ENCODE measurements around the gene WWC2. TPM values are rescaled to one million over a fixed set of nuclear protein-coding genes. Genes with fewer than 3 reads are reported as not detected.

Gene WWC2
- total RNA-seq, 1 experiment from 2014 or later = 82.8 TPM

- Histone ChIP-seq H3K9me3 (ENCODE audit: low read depth, low read length, poor library complexity, severe bottlenecking) (no peaks in the 10 kb centered on the region), H3K27ac (ENCODE audit: low read depth, low read length, poor library complexity, severe bottlenecking) (no peak overlapping the region), H3K27me3 (replicated peaks; ENCODE audit: insufficient read depth, low read depth, low read length, poor library complexity) (no peaks in the 10 kb centered on the region), H3K36me3 (ENCODE audit: insufficient read depth, low read length, poor library complexity, severe bottlenecking) (peaks cover 18% of the 10 kb centered on the region), H3K4me1 (ENCODE audit: insufficient read depth, low read length, poor library complexity, severe bottlenecking) (no peaks in the 10 kb centered on the region), H3K4me3 (ENCODE audit: low read depth, low read length, poor library complexity, severe bottlenecking) (no peak overlapping the region)
- BruUV-seq (replicated peaks) = no TSS peak
- TF ChIP-seq, protein P1, sequence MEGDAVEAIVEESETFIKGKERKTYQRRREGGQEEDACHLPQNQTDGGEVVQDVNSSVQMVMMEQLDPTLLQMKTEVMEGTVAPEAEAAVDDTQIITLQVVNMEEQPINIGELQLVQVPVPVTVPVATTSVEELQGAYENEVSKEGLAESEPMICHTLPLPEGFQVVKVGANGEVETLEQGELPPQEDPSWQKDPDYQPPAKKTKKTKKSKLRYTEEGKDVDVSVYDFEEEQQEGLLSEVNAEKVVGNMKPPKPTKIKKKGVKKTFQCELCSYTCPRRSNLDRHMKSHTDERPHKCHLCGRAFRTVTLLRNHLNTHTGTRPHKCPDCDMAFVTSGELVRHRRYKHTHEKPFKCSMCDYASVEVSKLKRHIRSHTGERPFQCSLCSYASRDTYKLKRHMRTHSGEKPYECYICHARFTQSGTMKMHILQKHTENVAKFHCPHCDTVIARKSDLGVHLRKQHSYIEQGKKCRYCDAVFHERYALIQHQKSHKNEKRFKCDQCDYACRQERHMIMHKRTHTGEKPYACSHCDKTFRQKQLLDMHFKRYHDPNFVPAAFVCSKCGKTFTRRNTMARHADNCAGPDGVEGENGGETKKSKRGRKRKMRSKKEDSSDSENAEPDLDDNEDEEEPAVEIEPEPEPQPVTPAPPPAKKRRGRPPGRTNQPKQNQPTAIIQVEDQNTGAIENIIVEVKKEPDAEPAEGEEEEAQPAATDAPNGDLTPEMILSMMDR (conservative IDR thresholded peaks at IDR 0.05; ENCODE audit: low read depth, low read length) = no peak
- no peak for TF ChIP-seq EZH2 (IDR thresholded peaks at IDR 0.05; ENCODE audit: borderline replicate concordance, low read depth, low read length, poor library complexity, severe bottlenecking)
- POLR2A ChIA-PET (ENCODE audit: low non-redundant PET) = no interaction called here
- DNase-seq (ENCODE audit: low spot score) = no peak
- CTCF ChIA-PET = interaction anchor here (0.6 kb wide), 1 partner anchor 263 kb away, joined by 3 read pairs; no protein-coding TSS in a partner anchor
- intact Hi-C loops (cut with micrococcal nuclease; ENCODE audit: unreplicated experiment) = no loop called here
Measured at GRCh38 chr4:183300070-183300469, 201.0 kb downstream of the WWC2 start.

DNA sequence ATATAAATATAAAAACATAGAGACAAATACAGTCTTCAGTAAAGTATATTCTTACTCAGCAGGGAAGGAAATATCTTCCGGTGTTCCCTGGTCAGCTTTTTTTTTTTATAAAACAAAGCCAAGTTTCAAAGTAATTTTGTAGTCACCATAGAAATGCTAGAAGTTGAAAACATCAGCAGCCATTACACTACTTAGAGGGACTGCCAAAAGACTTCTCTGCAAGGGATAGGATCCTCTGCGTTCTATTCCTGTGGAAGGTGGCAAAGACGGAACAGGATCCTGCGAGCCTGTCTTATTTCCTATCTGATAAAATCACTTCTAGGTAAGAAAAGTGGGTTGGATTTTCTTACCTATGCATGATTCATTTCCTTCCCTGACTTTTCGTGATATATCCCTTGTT, 201.6 kb downstream of the WWC2 start:
- no peaks in the 10 kb centered on the region for H3K27me3 ChIP-seq (replicated peaks; ENCODE audit: insufficient read depth, low read depth, low read length, poor library complexity)
- DNase-seq (ENCODE audit: low spot score) = no peak
- H3K4me1 ChIP-seq (ENCODE audit: insufficient read depth, low read length, poor library complexity, severe bottlenecking) = no peaks in the 10 kb centered on the region
- no TSS peak for BruUV-seq (replicated peaks)
- peaks cover 16% of the 10 kb centered on the region for H3K36me3 ChIP-seq (ENCODE audit: insufficient read depth, low read length, poor library complexity, severe bottlenecking)
- ChIA-PET CTCF (interaction anchor here (0.6 kb wide), 1 partner anchor 264 kb away, joined by 3 read pairs; no protein-coding TSS in a partner anchor), POLR2A (ENCODE audit: low non-redundant PET) (no interaction called here)
- no peak overlapping the region for H3K4me3 ChIP-seq (ENCODE audit: low read depth, low read length, poor library complexity, severe bottlenecking)
- no peak overlapping the region for H3K27ac ChIP-seq (ENCODE audit: low read depth, low read length, poor library complexity, severe bottlenecking)
- H3K9me3 ChIP-seq (ENCODE audit: low read depth, low read length, poor library complexity, severe bottlenecking) = no peaks in the 10 kb centered on the region
- intact Hi-C loops (cut with micrococcal nuclease; ENCODE audit: unreplicated experiment) = no loop called here
- TF ChIP-seq EZH2 (IDR thresholded peaks at IDR 0.05; ENCODE audit: borderline replicate concordance, low read depth, low read length, poor library complexity, severe bottlenecking) = no peak
- TF ChIP-seq, protein P1 (conservative IDR thresholded peaks at IDR 0.05; ENCODE audit: low read depth, low read length) = no peak

DNA sequence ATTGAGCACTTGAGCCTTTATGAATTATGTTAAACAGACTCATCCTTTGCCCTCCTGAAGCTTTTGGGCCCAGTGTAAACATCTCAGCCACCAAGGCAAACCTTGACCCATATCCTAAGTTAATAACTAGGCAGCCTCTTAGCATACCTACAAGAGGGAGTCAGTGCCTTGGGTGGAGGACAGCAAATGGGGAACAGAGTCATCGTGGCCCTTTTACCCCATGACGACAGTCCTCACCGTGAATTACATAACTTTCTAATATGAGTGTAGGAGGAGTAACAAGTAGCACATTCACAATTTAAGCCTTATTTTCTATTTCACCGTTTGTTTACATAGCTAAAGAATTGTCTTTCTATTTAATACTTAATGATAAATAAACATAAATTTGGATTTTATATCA, 204.2 kb downstream of the WWC2 start:
- CTCF ChIA-PET = no interaction called here
- POLR2A ChIA-PET (ENCODE audit: low non-redundant PET) = interaction anchor here (0.6 kb wide), 1 partner anchor 102 kb away, joined by 15 read pairs; no protein-coding TSS in a partner anchor
- BruUV-seq (replicated peaks) = no TSS peak
- Histone ChIP-seq H3K27me3 (replicated peaks; ENCODE audit: insufficient read depth, low read depth, low read length, poor library complexity) (no peaks in the 10 kb centered on the region), H3K4me1 (ENCODE audit: insufficient read depth, low read length, poor library complexity, severe bottlenecking) (no peaks in the 10 kb centered on the region), H3K9me3 (ENCODE audit: low read depth, low read length, poor library complexity, severe bottlenecking) (no peaks in the 10 kb centered on the region), H3K4me3 (ENCODE audit: low read depth, low read length, poor library complexity, severe bottlenecking) (no peak overlapping the region), H3K36me3 (ENCODE audit: insufficient read depth, low read length, poor library complexity, severe bottlenecking) (peaks cover 8% of the 10 kb centered on the region), H3K27ac (ENCODE audit: low read depth, low read length, poor library complexity, severe bottlenecking) (no peak overlapping the region)
- intact Hi-C loops (cut with micrococcal nuclease; ENCODE audit: unreplicated experiment) = no loop called here
- no peak for DNase-seq (ENCODE audit: low spot score)
- no peak for TF ChIP-seq EZH2 (IDR thresholded peaks at IDR 0.05; ENCODE audit: borderline replicate concordance, low read depth, low read length, poor library complexity, severe bottlenecking)
- TF ChIP-seq, protein P1 (conservative IDR thresholded peaks at IDR 0.05; ENCODE audit: low read depth, low read length) = no peak
